Stimulated activated CD4-positive, alpha-beta T cell treated with anti-CD3 and anti-CD28 coated beads, Interleukin-15, amount 100 ng/mL, for 48 hours (primary cell): ENCODE measurements around the gene PYGL.
"Not testable (repeated sequence)": the region's sequence is repeated elsewhere in the genome, so short reads cannot be mapped to it uniquely, and the experiment has no call there.

ENCODE experiments used
- DNase-seq, 2 donors: peaks; one replicate each; pipeline ENCODE4 v3.0.0-alpha.2; 2020; ENCODE audit warnings: low read depth in 2 of 2

The PYGL gene

GRCh38 chr14:50954811-50955372 is 10.6 kb upstream of the PYGL start:
- no peak for DNase-seq

- DNase-seq, result no peak
These were observed 9.2 kb upstream of the PYGL start for GRCh38 chr14:50953502-50953901.

GRCh38 chr14:50951032-50951431 is 6.7 kb upstream of the PYGL start:
- no peak for DNase-seq

GRCh38 chr14:50948205-50948604 is 3.9 kb upstream of the PYGL start:
- DNase-seq, result no peak

- DNase-seq, result no peak
These were observed 3.2 kb upstream of the PYGL start for GRCh38 chr14:50947446-50947845.

- no peak for DNase-seq
These were observed 2.1 kb upstream of the PYGL start for GRCh38 chr14:50946234-50946935.

- no peak for DNase-seq
These were observed 547 bp upstream of the PYGL start for GRCh38 chr14:50944647-50945413.

- DNase-seq, result no peak
These were observed 881 bp downstream of the PYGL start for GRCh38 chr14:50943261-50943942.

GRCh38 chr14:50941638-50942037 is 2.6 kb downstream of the PYGL start:
- DNase-seq, result not testable (repeated sequence)

GRCh38 chr14:50941151-50941550 is 3.1 kb downstream of the PYGL start:
- DNase-seq, result no peak

GRCh38 chr14:50937800-50938199 is 6.5 kb downstream of the PYGL start:
- no peak for DNase-seq

GRCh38 chr14:50937325-50937724 is 7.0 kb downstream of the PYGL start:
- no peak for DNase-seq

GRCh38 chr14:50936882-50937281 is 7.4 kb downstream of the PYGL start:
- DNase-seq, result no peak

- no peak for DNase-seq
These were observed 8.3 kb downstream of the PYGL start for GRCh38 chr14:50936016-50936340.

GRCh38 chr14:50935126-50936015 is 8.9 kb downstream of the PYGL start:
- no peak for DNase-seq

- DNase-seq, result no peak
These were observed 11.4 kb downstream of the PYGL start for GRCh38 chr14:50932592-50933495.

GRCh38 chr14:50932156-50932555 is 12.1 kb downstream of the PYGL start:
- no peak for DNase-seq

- DNase-seq, result no peak
These were observed 12.7 kb downstream of the PYGL start for GRCh38 chr14:50931559-50931958.

GRCh38 chr14:50929506-50929905 is 14.8 kb downstream of the PYGL start:
- no peak for DNase-seq

- no peak for DNase-seq
These were observed 16.2 kb downstream of the PYGL start for GRCh38 chr14:50928002-50928635.
